ENCODE results near the gene PTPN6.

The PTPN6 gene

DNA sequence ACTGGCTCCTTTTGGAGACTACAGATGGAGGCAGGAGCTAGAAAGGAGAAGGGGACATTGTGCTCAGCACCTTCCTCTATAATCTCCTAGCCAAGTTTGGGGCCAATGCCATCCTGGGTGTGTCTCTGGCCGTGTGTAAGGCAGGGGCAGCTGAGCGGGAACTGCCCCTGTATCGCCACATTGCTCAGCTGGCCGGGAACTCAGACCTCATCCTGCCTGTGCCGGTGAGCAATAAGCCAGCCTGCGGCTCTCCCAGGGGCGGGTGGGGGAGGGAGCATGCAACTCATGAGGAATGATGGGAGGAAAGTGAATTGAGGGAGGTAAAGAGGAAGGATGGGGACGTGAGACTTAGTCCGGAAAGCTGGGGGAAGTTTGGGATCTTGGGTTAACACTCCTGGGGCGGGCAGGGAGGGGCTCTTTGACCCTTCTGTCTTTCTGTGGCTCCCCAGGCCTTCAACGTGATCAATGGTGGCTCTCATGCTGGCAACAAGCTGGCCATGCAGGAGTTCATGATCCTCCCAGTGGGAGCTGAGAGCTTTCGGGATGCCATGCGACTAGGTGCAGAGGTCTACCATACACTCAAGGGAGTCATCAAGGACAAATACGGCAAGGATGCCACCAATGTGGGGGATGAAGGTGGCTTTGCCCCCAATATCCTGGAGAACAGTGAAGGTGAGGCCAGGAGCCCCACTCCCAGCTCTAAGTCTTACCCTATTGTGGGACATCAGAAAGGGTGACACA, 33.5 kb upstream of the PTPN6 start:
- Histone ChIP-seq H3K23ac (ENCODE audit: low read length in 2 of 2) (no peak overlapping the region), H3K4ac (ENCODE audit: low read depth in 1 of 2, low read length in 2 of 2) (no peak overlapping the region), H3K79me1 (replicated peaks; ENCODE audit: low read length, poor library complexity, severe bottlenecking) (no peaks in the 10 kb centered on the region), H2BK120ac (ENCODE audit: low read depth, low read length) (no peak overlapping the region), H3K4me1 (ENCODE audit: control insufficient read depth, insufficient read depth, low read depth, low read length) (peaks cover 30% of the 10 kb centered on the region), H3K18ac (ENCODE audit: low read depth in 1 of 2, low read length in 2 of 2) (no peak overlapping the region), H2BK15ac (ENCODE audit: low read depth, poor library complexity, severe bottlenecking) (no peak overlapping the region), H3K4me3 (ENCODE audit: insufficient read depth in 1 of 2, low read depth in 1 of 2, low read length in 2 of 2) (no peak overlapping the region), H3K14ac (ENCODE audit: low read length in 2 of 2) (no peak overlapping the region), H4K8ac (ENCODE audit: low read length) (no peak overlapping the region), H2BK5ac (ENCODE audit: low read depth, low read length, poor library complexity, severe bottlenecking) (no peak overlapping the region), H3K36me3 (ENCODE audit: control insufficient read depth in 1 of 2, insufficient read depth in 2 of 2, low read depth in 1 of 2, low read length in 2 of 2) (peaks cover 4 to 46% of the 10 kb centered on the region in 2 experiments), H3K27ac (ENCODE audit: low read length, poor library complexity, severe bottlenecking) (no peak overlapping the region), H3K9ac (ENCODE audit: low read length) (peak overlapping the region; percentile 15), H2BK12ac (ENCODE audit: low read length in 2 of 2) (no peak overlapping the region), H3K4me2 (ENCODE audit: low read length, poor library complexity, severe bottlenecking) (no peak overlapping the region), H4K91ac (ENCODE audit: low read length) (no peak overlapping the region), H3K9me3 (ENCODE audit: control insufficient read depth, low read length) (no peaks in the 10 kb centered on the region), H2AFZ (ENCODE audit: low read depth, low read length) (no peak overlapping the region), H2AK5ac (ENCODE audit: low read length, severe bottlenecking) (no peak overlapping the region), H3K27me3 (ENCODE audit: control insufficient read depth in 1 of 2, insufficient read depth in 1 of 2, low read length in 2 of 2) (peaks cover 0 to 5% of the 10 kb centered on the region in 2 experiments)
- DNase-seq: no peak
- WGBS: 62% methylated on average over 14 of the region's 14 CpGs

DNA sequence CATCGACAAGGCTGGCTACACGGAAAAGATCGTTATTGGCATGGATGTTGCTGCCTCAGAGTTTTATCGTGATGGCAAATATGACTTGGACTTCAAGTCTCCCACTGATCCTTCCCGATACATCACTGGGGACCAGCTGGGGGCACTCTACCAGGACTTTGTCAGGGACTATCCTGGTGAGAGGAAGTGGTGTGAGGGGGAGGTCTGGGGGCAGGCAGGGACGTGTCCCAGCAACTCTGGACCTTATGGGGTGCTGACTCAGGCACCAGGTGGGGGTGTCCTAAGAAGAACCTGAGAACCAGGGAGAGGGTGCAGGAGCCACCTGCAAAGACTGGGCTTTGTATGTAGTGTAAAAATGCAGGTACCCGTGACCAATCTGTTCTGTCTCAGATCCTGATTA, 31.6 kb upstream of the PTPN6 start:
- Histone ChIP-seq H3K79me1 (replicated peaks; ENCODE audit: low read length, poor library complexity, severe bottlenecking) (no peaks in the 10 kb centered on the region), H3K4ac (ENCODE audit: low read depth in 1 of 2, low read length in 2 of 2) (no peak overlapping the region), H3K9ac (ENCODE audit: low read length) (no peak overlapping the region), H2BK5ac (ENCODE audit: low read depth, low read length, poor library complexity, severe bottlenecking) (no peak overlapping the region), H2BK12ac (ENCODE audit: low read length in 2 of 2) (no peak overlapping the region), H3K27me3 (ENCODE audit: control insufficient read depth in 1 of 2, insufficient read depth in 1 of 2, low read length in 2 of 2) (peaks cover 0 to 5% of the 10 kb centered on the region in 2 experiments), H3K27ac (ENCODE audit: low read length, poor library complexity, severe bottlenecking) (no peak overlapping the region), H2AFZ (ENCODE audit: low read depth, low read length) (no peak overlapping the region), H3K14ac (ENCODE audit: low read length in 2 of 2) (no peak overlapping the region), H3K23ac (ENCODE audit: low read length in 2 of 2) (no peak overlapping the region), H3K4me3 (ENCODE audit: insufficient read depth in 1 of 2, low read depth in 1 of 2, low read length in 2 of 2) (no peak overlapping the region), H3K18ac (ENCODE audit: low read depth in 1 of 2, low read length in 2 of 2) (no peak overlapping the region), H2BK15ac (ENCODE audit: low read depth, poor library complexity, severe bottlenecking) (no peak overlapping the region), H3K4me2 (ENCODE audit: low read length, poor library complexity, severe bottlenecking) (no peak overlapping the region), H4K8ac (ENCODE audit: low read length) (no peak overlapping the region), H3K36me3 (ENCODE audit: control insufficient read depth in 1 of 2, insufficient read depth in 2 of 2, low read depth in 1 of 2, low read length in 2 of 2) (peaks cover 4 to 60% of the 10 kb centered on the region in 2 experiments), H3K4me1 (ENCODE audit: control insufficient read depth, insufficient read depth, low read depth, low read length) (peaks cover 25% of the 10 kb centered on the region), H4K91ac (ENCODE audit: low read length) (no peak overlapping the region), H2AK5ac (ENCODE audit: low read length, severe bottlenecking) (peak overlapping the region; percentile 3), H3K9me3 (ENCODE audit: control insufficient read depth, low read length) (no peaks in the 10 kb centered on the region), H2BK120ac (ENCODE audit: low read depth, low read length) (no peak overlapping the region)
- WGBS: 75% methylated on average over 7 of the region's 7 CpGs
- DNase-seq: no peak

GRCh38 chr12:6921539-6921938, 29.6 kb upstream of the PTPN6 start:
- H3K79me1 ChIP-seq (replicated peaks; ENCODE audit: low read length, poor library complexity, severe bottlenecking): no peaks in the 10 kb centered on the region
- no peak overlapping the region for H3K4me3 ChIP-seq (ENCODE audit: insufficient read depth in 1 of 2, low read depth in 1 of 2, low read length in 2 of 2)
- no peak overlapping the region for H2BK120ac ChIP-seq (ENCODE audit: low read depth, low read length)
- peaks cover 4 to 54% of the 10 kb centered on the region in 2 experiments for H3K36me3 ChIP-seq (ENCODE audit: control insufficient read depth in 1 of 2, insufficient read depth in 2 of 2, low read depth in 1 of 2, low read length in 2 of 2)
- H3K14ac ChIP-seq (ENCODE audit: low read length in 2 of 2): no peak overlapping the region
- DNase-seq: no peak
- no peak overlapping the region for H2BK12ac ChIP-seq (ENCODE audit: low read length in 2 of 2)
- H3K9ac ChIP-seq (ENCODE audit: low read length): no peak overlapping the region
- no peak overlapping the region for H3K4ac ChIP-seq (ENCODE audit: low read depth in 1 of 2, low read length in 2 of 2)
- no peaks in the 10 kb centered on the region for H3K27me3 ChIP-seq (ENCODE audit: control insufficient read depth in 1 of 2, insufficient read depth in 1 of 2, low read length in 2 of 2)
- no peaks in the 10 kb centered on the region for H3K9me3 ChIP-seq (ENCODE audit: control insufficient read depth, low read length)
- H3K18ac ChIP-seq (ENCODE audit: low read depth in 1 of 2, low read length in 2 of 2): no peak overlapping the region
- WGBS: 92% methylated on average over 6 of the region's 7 CpGs
- no peak overlapping the region for H2BK5ac ChIP-seq (ENCODE audit: low read depth, low read length, poor library complexity, severe bottlenecking)
- H3K4me2 ChIP-seq (ENCODE audit: low read length, poor library complexity, severe bottlenecking): no peak overlapping the region
- H2AK5ac ChIP-seq (ENCODE audit: low read length, severe bottlenecking): no peak overlapping the region
- H2AFZ ChIP-seq (ENCODE audit: low read depth, low read length): no peak overlapping the region
- no peak overlapping the region for H3K27ac ChIP-seq (ENCODE audit: low read length, poor library complexity, severe bottlenecking)
- H3K4me1 ChIP-seq (ENCODE audit: control insufficient read depth, insufficient read depth, low read depth, low read length): peaks cover 33% of the 10 kb centered on the region
- H2BK15ac ChIP-seq (ENCODE audit: low read depth, poor library complexity, severe bottlenecking): no peak overlapping the region
- no peak overlapping the region for H4K8ac ChIP-seq (ENCODE audit: low read length)
- H4K91ac ChIP-seq (ENCODE audit: low read length): no peak overlapping the region
- no peak overlapping the region for H3K23ac ChIP-seq (ENCODE audit: low read length in 2 of 2)

- no peak overlapping the region for H2AFZ ChIP-seq (ENCODE audit: low read depth, low read length)
- no peak overlapping the region for H3K9ac ChIP-seq (ENCODE audit: low read length)
- no peaks in the 10 kb centered on the region for H3K9me3 ChIP-seq (ENCODE audit: control insufficient read depth, low read length)
- H3K18ac ChIP-seq (ENCODE audit: low read depth in 1 of 2, low read length in 2 of 2): no peak overlapping the region
- peak overlapping the region; percentile 30 for H2AK5ac ChIP-seq (ENCODE audit: low read length, severe bottlenecking)
- DNase-seq: no peak
- no peak overlapping the region for H4K8ac ChIP-seq (ENCODE audit: low read length)
- H3K14ac ChIP-seq (ENCODE audit: low read length in 2 of 2): no peak overlapping the region
- H3K4me2 ChIP-seq (ENCODE audit: low read length, poor library complexity, severe bottlenecking): no peak overlapping the region
- no peak overlapping the region for H3K4me3 ChIP-seq (ENCODE audit: insufficient read depth in 1 of 2, low read depth in 1 of 2, low read length in 2 of 2)
- 92% methylated on average over 9 of the region's 9 CpGs for WGBS
- no peak overlapping the region for H3K4ac ChIP-seq (ENCODE audit: low read depth in 1 of 2, low read length in 2 of 2)
- H3K27ac ChIP-seq (ENCODE audit: low read length, poor library complexity, severe bottlenecking): no peak overlapping the region
- no peak overlapping the region for H2BK5ac ChIP-seq (ENCODE audit: low read depth, low read length, poor library complexity, severe bottlenecking)
- peaks cover 38% of the 10 kb centered on the region for H3K4me1 ChIP-seq (ENCODE audit: control insufficient read depth, insufficient read depth, low read depth, low read length)
- H3K36me3 ChIP-seq (ENCODE audit: control insufficient read depth in 1 of 2, insufficient read depth in 2 of 2, low read depth in 1 of 2, low read length in 2 of 2): peaks cover 4 to 48% of the 10 kb centered on the region in 2 experiments
- no peak overlapping the region for H4K91ac ChIP-seq (ENCODE audit: low read length)
- H3K23ac ChIP-seq (ENCODE audit: low read length in 2 of 2): no peak overlapping the region
- H2BK12ac ChIP-seq (ENCODE audit: low read length in 2 of 2): no peak overlapping the region
- no peaks in the 10 kb centered on the region for H3K79me1 ChIP-seq (replicated peaks; ENCODE audit: low read length, poor library complexity, severe bottlenecking)
- no peaks in the 10 kb centered on the region for H3K27me3 ChIP-seq (ENCODE audit: control insufficient read depth in 1 of 2, insufficient read depth in 1 of 2, low read length in 2 of 2)
- H2BK120ac ChIP-seq (ENCODE audit: low read depth, low read length): no peak overlapping the region
- no peak overlapping the region for H2BK15ac ChIP-seq (ENCODE audit: low read depth, poor library complexity, severe bottlenecking)
These were observed 28.9 kb upstream of the PTPN6 start for GRCh38 chr12:6921996-6922946.
